GM19239 (cell line): ENCODE data around the gene VRTN.
"Not testable (repeated sequence)": the region's sequence is repeated elsewhere in the genome, so short reads cannot be mapped to it uniquely, and the experiment has no call there.

ENCODE experiments used
- DNase-seq: peaks from one replicate; pipeline ENCODE4 v3.0.0; 2011; ENCODE audit warnings: low spot score; ENCODE audit not compliant: insufficient read length
- FAIRE-seq: peaks from 2 replicates; lab custom pipeline; 2011; peaks lifted over from hg19 to GRCh38; lab: Jason Lieb, UNC

The VRTN gene

GRCh38 chr14:74348735-74349463 lies 628 bp downstream of the VRTN start:
- DNase-seq = no peak
- FAIRE-seq = no peak

DNA sequence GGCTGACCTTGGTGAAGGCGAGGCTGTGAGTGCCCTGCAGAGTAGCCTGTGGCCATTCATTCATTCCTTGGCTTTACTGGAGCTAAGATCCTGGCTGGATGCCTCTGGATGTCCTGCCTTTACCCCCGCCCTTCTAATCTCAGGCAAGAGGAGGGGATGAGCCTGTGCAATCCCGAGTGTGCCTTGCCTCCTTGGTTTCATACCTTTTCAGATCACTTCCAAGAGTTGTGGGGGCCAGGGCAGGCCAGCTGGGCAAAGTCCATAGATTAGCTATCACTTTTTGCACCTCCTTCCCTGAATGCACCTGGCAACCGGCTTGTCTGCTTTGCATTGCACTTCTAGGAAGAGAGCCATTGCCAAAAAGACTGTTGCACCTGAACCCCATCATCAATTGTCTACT lies 1.5 kb downstream of the VRTN start:
- DNase-seq (no peak), FAIRE-seq (no peak)

DNA sequence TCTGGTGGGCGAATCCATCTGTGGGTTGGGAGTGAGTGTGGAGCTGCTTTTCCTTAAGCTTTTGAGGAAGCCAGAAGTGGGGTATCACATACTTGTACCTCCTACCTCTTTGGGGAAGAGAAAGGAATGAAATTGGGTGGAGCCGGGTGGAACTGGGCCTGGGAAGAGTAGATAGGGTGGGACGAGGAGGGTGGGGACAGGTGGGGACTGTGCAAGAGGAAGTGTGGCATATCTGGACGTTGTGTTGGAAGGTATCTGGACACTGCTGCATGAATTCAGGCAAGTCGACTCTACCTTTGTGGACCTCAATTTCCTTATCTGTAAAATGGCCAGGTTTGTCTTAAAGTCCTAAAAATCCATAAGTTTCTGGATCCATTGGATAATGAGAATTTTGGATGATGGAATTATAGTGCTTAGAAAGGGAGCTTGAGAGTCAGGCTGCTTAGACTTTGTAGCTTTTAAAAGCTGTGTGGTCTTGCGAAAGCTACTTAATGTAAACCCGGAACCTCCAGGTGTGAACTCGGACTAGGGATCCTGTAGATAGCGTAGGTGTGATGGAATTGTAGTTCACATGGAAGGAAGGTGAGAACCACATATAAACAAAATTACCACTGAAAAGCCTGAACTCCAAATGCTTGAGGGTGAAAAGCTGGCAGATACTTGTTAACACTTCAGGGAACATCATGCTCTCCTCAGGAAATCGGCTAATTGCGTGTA lies 2.1 kb downstream of the VRTN start:
- FAIRE-seq (no peak), DNase-seq (no peak)

- FAIRE-seq (no peak), DNase-seq (no peak)
Measured at GRCh38 chr14:74350928-74351323, 2.7 kb downstream of the VRTN start.

DNA sequence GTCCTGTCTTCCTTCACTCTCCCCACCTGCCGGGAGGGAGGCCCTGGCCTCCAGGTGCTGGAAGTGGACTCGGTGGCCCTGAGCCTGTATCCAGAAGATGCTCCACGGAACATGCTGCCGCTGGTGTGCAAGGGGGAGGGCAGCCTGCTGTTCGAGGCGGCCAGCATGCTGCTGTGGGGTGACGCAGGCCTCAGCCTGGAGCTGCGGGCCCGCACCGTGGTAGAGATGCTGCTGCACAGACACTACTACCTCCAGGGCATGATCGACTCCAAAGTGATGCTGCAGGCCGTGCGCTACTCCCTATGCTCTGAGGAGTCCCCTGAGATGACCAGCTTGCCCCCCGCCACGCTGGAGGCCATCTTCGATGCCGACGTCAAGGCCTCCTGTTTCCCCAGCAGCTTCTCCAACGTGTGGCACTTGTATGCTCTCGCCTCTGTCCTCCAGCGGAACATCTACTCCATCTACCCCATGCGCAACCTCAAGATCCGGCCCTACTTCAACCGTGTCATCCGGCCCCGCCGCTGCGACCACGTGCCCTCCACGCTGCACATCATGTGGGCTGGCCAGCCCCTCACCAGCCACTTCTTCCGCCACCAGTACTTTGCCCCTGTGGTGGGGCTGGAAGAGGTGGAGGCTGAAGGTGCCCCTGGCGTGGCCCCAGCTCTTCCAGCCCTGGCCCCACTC lies 8.8 kb downstream of the VRTN start:
- no peak for FAIRE-seq
- no peak for DNase-seq

- FAIRE-seq = no peak
Measured at GRCh38 chr14:74357585-74357984, 9.3 kb downstream of the VRTN start.

DNA sequence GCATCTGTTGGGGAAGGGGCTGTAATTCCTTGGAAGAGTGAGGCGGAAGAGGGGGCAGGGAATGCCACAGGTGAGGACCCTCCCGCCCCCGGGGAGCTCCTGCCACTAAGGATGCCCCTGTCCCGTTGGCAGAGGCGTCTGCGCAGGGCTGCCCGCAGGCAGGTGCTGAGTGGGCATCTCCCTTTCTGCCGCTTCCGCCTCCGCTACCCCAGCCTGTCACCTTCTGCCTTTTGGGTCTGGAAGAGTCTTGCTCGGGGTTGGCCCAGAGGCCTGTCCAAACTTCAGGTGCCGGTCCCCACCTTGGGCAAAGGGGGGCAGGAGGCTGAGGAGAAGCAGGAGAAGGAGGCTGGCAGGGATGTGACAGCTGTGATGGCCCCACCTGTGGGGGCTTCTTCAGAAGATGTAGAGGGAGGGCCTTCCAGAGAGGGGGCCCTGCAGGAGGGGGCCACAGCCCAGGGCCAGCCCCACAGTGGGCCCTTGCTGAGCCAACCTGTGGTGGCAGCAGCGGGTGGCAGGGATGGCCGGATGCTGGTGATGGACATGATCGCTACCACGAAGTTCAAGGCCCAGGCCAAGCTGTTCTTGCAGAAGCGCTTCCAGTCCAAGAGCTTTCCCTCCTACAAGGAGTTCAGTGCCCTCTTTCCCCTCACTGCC lies 10.0 kb downstream of the VRTN start:
- no peak for DNase-seq
- no peak for FAIRE-seq

More at GRCh38 chr14:74357585-74357984, 9.3 kb downstream of the VRTN start:
- DNase-seq = no peak

DNA sequence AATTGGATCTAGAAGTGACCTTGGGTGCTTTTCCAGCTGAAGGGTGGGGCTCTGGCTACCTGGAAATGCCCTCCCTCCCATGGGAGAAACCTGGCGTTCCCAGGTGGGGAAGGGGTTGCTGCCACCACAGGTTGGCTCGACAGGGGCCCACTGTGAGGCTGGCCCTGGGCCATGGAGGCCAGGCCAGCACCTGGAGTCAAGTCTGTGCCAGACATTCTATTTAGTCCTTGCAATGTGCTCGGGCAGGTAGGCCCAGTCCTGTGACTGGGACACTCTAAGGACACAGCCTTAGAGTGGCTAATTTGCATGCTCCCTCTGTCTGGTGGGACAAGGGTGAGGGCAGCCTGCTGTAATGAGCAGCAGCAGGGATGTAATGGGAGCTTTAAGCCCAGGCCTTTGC lies 11.9 kb downstream of the VRTN start:
- no peak for FAIRE-seq
- no peak for DNase-seq

GRCh38 chr14:74362361-74362915 lies 14.2 kb downstream of the VRTN start:
- peak; percentile 95 for FAIRE-seq
- peak; percentile 75 for DNase-seq

DNA sequence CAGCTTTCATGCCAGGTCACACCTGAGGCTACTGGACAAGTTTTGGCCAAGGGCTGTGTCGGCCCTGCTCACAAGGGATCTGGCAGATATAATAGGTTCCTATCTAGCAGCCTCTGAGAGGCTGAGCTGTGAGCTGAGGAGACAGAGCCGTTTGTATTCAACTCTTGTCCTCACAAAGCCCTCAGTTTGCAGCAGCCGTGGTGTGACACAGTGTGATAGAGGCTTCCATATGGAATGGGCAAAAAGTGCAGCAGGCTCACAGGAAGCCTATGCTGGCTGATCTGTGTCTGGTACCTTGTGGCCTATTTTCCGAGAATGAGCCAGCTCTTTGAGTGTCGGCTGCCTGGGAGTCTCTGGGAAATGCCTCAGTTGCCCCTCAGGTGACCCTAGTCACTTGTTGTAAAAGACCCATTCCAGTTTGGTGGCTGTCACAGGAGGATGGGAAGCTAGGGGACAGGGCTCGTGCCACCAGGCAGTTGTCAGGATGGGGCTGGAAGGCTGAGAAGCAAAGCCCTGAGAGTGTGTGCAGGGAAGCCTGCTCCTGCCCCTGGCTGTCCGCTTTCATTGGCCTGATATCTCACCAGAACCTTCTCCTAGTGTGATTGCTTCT lies 16.1 kb downstream of the VRTN start:
- no peak for FAIRE-seq
- no peak for DNase-seq

- DNase-seq = no peak
- no peak for FAIRE-seq
Measured at GRCh38 chr14:74368026-74368425, 19.8 kb downstream of the VRTN start.

DNA sequence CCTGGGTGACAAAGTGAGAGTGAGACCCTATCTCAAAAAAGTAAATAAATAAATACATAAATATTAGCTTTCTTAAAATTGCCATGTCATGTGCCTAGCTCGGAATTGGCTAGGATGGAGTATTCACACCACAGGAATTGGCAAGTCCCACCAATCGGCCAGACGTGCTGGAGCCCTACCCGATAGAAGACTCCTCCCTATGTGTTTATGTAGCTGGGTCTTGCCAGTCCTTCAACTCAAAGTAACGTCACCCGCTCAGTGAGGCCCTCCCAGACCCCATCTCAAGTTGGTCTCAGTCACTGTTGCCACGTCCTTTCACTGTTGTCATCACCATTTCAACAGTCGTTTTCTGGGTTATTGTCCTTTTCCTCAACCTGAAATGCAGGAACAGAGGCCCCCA lies 20.2 kb downstream of the VRTN start:
- no peak for FAIRE-seq
- no peak for DNase-seq

DNA sequence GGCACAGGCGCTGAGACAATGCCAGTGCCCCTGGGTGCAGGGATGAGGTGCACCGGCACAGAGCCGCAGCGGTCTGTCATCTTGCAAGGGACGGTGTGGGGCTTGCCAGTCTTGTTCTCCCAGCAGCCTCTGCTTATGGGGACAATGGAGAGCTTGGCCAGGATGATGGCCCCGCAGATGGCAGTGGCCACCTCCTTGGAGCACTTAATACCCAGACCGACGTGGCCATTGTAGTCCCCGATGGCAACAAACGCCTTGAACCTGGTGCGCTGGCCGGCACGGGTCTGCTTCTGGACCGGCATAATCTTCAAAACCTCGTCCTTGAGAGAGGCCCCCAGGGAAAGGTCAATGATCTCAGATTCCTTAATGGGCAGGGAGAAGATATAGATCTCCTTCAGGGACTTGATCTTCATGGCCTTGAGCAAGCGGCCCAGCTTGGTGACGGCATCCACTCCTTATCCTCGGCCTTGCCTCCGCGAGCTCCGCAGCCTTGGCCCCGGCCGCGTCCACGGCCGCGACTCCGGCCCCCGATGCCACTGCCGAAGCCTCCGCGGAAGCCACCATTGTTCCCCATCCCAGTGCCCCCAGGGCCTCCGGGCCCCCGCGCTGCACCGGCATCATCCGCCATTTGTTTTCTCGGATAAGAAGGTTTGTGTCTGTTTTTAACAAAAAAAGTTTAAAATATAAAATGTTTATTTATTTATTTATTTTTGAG lies 29.9 kb downstream of the VRTN start:
- FAIRE-seq = no peak
- DNase-seq = no peak

DNA sequence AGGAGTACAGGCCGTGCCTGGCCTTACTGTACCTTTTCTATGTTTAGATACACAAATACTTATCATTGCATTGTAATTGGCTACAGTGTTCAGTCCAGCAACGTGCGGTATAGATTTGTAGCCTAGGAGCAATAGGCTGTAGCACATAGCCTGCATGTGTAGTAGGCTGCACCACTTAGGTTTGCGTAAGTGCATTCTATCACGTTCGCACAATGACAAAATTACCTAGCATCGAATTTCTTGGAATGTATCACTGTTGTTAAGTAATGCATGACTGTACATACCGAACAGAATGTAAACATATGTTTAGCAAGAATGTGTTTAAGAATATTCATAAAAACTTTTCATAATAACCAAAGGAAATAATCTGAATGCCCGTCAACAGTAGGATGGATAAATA lies 31.9 kb downstream of the VRTN start:
- DNase-seq (no peak), FAIRE-seq (no peak)

GRCh38 chr14:74380845-74381244 lies 32.6 kb downstream of the VRTN start:
- DNase-seq (no peak), FAIRE-seq (no peak)

DNA sequence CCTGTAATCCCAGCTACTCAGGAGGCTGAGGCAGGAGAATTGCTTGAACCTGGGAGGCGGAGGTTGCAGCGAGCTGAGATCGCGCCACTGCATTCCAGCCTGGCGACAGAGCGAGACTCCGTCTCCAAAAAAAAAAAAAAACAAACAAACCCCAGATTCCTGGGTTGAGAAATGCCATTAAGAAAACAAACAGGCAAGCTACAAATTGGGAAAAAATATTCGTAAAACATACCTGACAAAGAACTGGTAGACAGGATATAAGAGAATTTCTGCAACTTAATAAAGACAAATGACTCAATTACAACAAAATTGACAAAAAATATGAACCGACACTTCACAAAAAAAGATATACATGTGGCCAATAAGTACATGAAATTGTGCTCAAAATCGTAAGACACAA lies 33.3 kb downstream of the VRTN start:
- not testable (repeated sequence) for FAIRE-seq, DNase-seq

DNA sequence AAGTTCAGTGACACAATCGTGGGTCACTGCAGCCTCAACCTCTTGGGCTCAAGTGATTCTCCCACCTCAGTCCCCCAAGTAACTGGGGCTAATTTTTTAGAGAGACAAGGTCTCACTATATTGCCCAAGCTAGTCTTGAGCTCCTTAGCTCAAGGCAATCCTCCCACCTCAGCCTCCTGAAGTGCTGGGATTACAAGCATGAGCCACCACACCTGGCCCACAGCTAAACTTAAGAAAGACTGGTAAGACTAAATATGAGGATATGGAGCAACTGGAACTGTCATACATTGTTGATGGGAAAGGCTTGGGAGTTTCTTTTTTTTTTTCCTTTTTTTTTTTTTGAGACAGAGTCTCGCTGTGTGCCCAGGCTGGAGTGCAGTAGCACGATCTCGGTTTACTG lies 34.0 kb downstream of the VRTN start:
- no peak for FAIRE-seq
- DNase-seq = no peak

DNA sequence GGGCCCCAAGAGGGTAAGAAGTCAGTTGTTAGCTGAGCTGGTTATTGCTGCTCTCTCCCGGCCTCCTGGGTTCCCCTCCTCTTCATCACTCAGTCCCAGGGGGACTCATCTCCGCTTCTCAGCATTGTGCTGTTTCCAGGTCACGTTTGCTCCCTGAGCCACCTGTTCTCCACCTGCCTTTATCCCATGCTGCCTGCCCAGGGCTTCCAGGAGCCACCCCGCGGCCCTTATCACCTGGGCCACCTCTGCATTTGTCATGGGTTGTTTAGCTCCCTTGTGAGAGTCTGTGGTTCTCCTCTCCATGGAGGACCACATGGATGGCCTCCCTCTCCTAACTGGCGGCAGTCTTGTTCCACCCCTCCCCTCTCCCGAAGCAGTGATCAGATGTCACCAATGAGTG lies 41.7 kb downstream of the VRTN start:
- FAIRE-seq (no peak), DNase-seq (no peak)

- FAIRE-seq, DNase-seq: not testable (repeated sequence)
Measured at GRCh38 chr14:74390505-74390904, 42.2 kb downstream of the VRTN start.
